Right renal pelvis (tissue), 4 donors: Measurements from ENCODE around the gene WDR37. TPM values are rescaled to one million over a fixed set of nuclear protein-coding genes. Genes with fewer than 3 reads are reported as not detected.
A peak's percentile ranks its signal among the peaks of the same experiment; 100 is the strongest.
"Not testable (repeated sequence)": the region's sequence is repeated elsewhere in the genome, so short reads cannot be mapped to it uniquely, and the experiment has no call there.

Experiments
- DNase-seq, 4 donors: peaks; one replicate each; pipeline ENCODE4 v3.0.0-alpha.2; 2013; ENCODE audit warnings: low read depth in 4 of 4, low spot score in 3 of 4, missing footprints in 1 of 4
- polyA plus RNA-seq, 4 donors: library from polyadenylated mRNA; unstranded; fragments of 120-200 nt; gene quantifications; one replicate each; pipeline ENCODE4 v1.2.1, GENCODE V29; 2013; ENCODE audit not compliant: insufficient read length in 4 of 4

WDR37 gene
- polyA plus RNA-seq, 4 donors, result 14.7 to 17.8 (median 16.8) TPM

DNA sequence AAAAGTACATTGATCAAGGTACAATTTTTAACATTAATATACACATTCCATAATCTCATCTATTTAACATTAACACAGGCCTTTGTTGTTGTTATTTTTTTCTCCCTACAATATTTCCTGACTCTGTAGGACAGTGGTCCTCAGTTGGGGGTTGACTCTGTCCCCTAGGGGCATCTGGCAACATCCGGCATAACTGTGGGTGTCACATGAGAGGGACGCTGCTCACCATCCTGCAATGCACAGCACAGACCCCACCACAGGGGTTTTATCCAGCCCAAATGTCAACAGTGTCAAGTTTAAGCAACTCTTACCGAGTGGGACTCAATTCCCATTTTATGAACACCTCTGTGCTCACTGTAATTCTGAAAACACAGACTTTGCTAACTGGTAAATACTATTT is 16.1 kb upstream of the WDR37 start:
- DNase-seq, result no peak

- DNase-seq, result no peak
Observed at GRCh38 chr10:1041514-1041913, 14.7 kb upstream of the WDR37 start.

- DNase-seq, result no peak
Observed at GRCh38 chr10:1043532-1043995, 12.6 kb upstream of the WDR37 start.

GRCh38 chr10:1044146-1044545 is 12.0 kb upstream of the WDR37 start:
- DNase-seq, result no peak

DNA sequence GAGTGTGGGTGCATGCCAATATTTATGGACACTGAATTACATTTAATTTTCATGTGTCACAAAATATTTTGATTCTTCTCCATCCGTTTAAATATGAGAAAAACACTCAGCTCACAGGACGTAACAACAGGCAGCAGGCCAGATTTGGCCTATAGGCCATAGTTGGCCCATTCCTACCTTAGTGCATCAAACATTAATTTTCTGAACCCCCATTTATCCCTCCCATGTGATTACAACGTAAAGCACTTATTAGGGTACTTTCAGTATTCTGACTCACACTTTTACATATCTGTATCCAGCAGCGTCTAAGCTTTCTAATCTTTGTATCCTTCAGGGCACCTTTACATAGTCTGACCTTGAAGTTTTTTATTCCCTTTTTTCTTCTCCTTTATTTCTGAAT is 11.2 kb upstream of the WDR37 start:
- no peak for DNase-seq

- no peak for DNase-seq
Observed at GRCh38 chr10:1045415-1045814, 10.8 kb upstream of the WDR37 start.

DNA sequence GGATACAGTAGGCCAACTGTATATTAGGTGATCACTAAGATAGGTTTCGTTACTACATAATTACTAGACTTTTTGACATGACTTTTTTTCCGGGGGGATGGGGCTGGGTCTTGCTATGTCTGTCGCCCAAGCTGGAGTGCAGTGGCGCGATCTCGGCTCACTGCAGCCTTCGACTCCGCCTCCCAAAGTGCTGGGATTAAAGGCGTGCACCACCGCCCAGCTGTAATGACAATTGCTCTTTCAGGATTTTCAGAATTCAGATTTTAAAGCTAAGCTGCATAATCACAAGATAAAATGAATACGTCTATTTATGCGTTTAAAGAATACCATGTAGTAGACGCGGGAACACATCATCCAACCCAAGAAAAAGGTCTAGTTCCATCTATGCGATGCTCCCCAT is 8.2 kb upstream of the WDR37 start:
- no peak for DNase-seq

DNA sequence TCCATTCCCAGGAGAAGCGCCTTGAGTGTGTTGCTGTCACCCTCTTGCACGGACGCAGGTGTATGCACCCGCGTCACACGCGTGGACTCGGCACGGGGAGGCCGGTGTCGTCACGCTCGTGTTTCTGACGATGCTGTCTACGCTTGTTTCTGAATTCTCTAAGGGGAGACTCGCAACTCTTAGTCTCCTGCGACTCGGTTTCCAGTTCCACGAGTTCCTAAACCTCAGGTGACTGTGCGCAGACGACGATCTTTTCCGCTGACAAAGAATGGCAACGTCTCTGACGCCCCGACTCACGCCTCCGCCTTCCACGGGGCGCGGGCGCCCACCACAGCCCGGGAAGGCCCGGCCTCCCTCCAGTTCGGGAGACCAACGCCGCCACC is 7.8 kb upstream of the WDR37 start:
- DNase-seq, result no peak

GRCh38 chr10:1048732-1049424 is 7.3 kb upstream of the WDR37 start, which contains the start of gene IDI1:
IDI1 (minus strand) TSS chr10:1049119; CDS start chr10:1049003, 116 bp downstream.
- DNase-seq, result peak; percentile 93 to 95 (median 94)

- no peak for DNase-seq
Observed at GRCh38 chr10:1049425-1049958, 6.7 kb upstream of the WDR37 start.

GRCh38 chr10:1050145-1050544 is 6.0 kb upstream of the WDR37 start:
- DNase-seq, result no peak

DNA sequence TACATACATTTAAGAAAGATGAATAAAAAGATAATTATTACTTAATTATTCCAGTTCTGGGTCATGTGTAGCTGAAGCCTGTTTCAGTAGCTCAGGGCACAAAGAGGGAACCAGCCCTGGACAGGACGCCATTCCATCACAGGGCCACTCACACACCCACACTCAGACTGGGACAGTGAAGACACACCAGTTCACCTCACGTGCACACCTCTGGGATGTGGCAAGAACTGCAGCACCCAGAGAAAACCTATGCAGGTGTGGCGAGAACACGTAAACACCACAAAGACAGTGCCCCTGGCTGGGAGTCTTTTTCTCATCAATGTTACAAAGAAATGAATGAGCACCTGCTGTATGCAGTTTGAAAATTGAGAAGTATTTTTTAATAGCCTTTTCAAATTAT is 5.6 kb upstream of the WDR37 start:
- DNase-seq, result no peak

GRCh38 chr10:1054684-1055083 is 1.5 kb upstream of the WDR37 start:
- DNase-seq, result no peak

DNA sequence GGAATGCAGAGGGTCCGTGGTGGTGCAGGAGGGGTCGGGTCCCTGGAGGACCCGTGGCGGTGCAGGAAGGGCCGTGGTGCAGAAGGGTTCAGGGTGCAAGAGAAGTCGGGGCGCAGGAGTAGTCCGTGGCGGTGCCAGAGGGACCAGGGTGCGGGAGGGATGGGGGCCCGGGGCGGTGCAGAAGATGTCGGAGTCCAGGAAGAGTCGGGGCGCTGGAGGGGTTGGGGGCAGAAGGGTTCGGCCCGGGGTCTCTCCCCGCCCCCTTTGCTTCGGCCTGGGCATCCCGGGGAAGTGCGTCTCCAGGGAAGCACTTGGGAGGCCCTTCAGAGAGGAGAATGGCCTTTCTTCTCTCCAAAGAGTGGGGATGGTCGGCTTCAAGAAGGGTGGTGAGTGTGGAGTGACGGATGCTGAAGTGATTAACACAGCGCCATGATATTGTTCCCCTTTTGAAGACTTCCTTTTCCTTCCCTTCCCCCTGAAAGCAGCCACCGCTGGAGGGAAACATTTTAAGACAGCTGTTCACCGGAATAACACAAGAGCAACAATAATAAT is 997 bp downstream of the WDR37 start:
- DNase-seq, result no peak

GRCh38 chr10:1058017-1058416 is 1.8 kb downstream of the WDR37 start:
- DNase-seq, result no peak

- no peak for DNase-seq
Observed at GRCh38 chr10:1059902-1060301, 3.7 kb downstream of the WDR37 start.

GRCh38 chr10:1061930-1062774 is 6.0 kb downstream of the WDR37 start:
- DNase-seq, result no peak

DNA sequence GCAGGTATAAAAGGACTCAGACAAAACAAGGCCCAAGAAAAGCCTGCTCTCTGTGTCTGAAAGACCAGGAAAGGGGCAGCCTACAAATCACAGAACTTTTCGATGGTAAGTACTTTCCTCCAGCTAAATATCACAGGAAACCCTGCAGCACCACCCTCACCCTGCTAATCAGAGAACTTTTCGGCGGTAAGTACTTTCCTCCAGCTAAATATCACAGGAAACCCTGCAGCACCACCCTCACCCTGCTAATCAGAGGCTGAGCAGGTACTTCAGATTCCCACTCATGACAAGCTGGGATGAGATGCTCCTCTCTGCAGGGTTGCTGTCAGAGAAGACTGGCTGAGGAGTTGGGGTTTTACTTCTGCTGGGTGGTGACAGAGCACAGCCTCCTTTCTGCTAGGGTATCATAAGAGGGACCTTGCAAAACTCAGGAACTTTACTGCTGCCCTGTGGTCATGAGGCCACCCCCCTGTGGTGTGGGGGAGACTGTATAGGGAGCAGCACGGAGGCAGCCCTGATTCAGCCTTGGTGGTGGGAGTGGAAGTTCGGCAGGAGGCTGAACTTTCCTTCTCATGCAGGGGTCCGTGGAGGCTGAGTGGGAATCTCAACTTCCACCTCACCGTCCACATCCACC is 7.2 kb downstream of the WDR37 start:
- DNase-seq, result no peak

- DNase-seq, result no peak
Observed at GRCh38 chr10:1064964-1065247, 8.7 kb downstream of the WDR37 start.

GRCh38 chr10:1066734-1067133 is 10.5 kb downstream of the WDR37 start:
- DNase-seq, result not testable (repeated sequence)
